HepG2 (cell line): ENCODE results near the gene NAV2. TPM values are rescaled to one million over a fixed set of nuclear protein-coding genes. Genes with fewer than 3 reads are reported as not detected.

Experiments
- ATAC-seq: fragments of 200-7000 bp; cut with Tn5 transposase; 3 replicates; pipeline ENCODE4 v1.9.1; 2020; ENCODE audit warnings: mild to moderate bottlenecking, moderate library complexity
- BruUV-seq: library from RNA; stranded (reverse); fragments of 400-500 nt; replicated peaks from 2 replicates; lab custom pipeline; 2021; lab: Mats Ljungman, UMichigan
- CTCF ChIA-PET: fragments of 300-600 bp; formaldehyde crosslinking; extraction: SDS; loops from one replicate; lab custom pipeline; 2021; ENCODE audit warnings: low total read pairs, inconsistent platforms, low intra/inter-chr PET ratio; lab: Yijun Ruan, JAX
- POLR2A ChIA-PET: fragments of 350-600 bp; sonication (Branson Sonifier 250); formaldehyde crosslinking; loops from one replicate; lab custom pipeline; 2020; ENCODE audit warnings: antibody characterized with exemption, inconsistent platforms; lab: Yijun Ruan, JAX
- DNase-seq: peaks from one replicate; pipeline ENCODE4 v3.0.0-alpha.2; 2015; ENCODE audit warnings: low spot score
- FAIRE-seq: peaks from 3 replicates; lab custom pipeline; 2011; peaks lifted over from hg19 to GRCh38; lab: Jason Lieb, UNC
- H2AFZ ChIP-seq: one replicate; pipeline ENCODE4 v1.6.1; 2011; ENCODE audit warnings: low read length, inconsistent platforms
- H3K27ac ChIP-seq: fragments of 300-600 bp; 3 replicates; pipeline ENCODE4 v1.8.0; 2011; ENCODE audit warnings: mixed run types, mild to moderate bottlenecking, mixed read lengths, low read length, inconsistent platforms; ENCODE audit not compliant: insufficient read depth; ENCODE audit errors: extremely low read length
- H3K27me3 ChIP-seq, 2 experiments: fragments of 200-600 bp in 1 of 2; 2 replicates in 1 of 2; 3 replicates in 1 of 2; pipeline versions ENCODE4 v1.6.0 to v1.8.0; 2011; ENCODE audit warnings: low read length in 2 of 2, mild to moderate bottlenecking in 2 of 2, moderate library complexity in 2 of 2, inconsistent platforms in 1 of 2; ENCODE audit not compliant: insufficient read depth in 2 of 2, control insufficient read depth in 1 of 2
- H3K36me3 ChIP-seq, 2 experiments: fragments of 200-600 bp in 1 of 2; replicated peaks in 1 of 2; 2 replicates in 1 of 2; 3 replicates in 1 of 2; pipeline versions ENCODE4 v1.5.1 to v1.8.0; 2011; ENCODE audit warnings: low read length in 2 of 2, inconsistent platforms in 1 of 2; ENCODE audit not compliant: insufficient read depth in 2 of 2, control insufficient read depth in 1 of 2
- H3K4me1 ChIP-seq: 2 replicates; pipeline ENCODE4 v1.5.1; 2012; ENCODE audit warnings: low read length, inconsistent platforms; ENCODE audit not compliant: insufficient read depth
- H3K4me2 ChIP-seq: 2 replicates; pipeline ENCODE4 v1.6.0; 2011; ENCODE audit warnings: low read depth, low read length, inconsistent platforms
- H3K4me3 ChIP-seq, 3 experiments: fragments of 200-600 bp in 1 of 3; sonication (generic), shearing (Covaris generic) in 1 of 3; replicated peaks in 1 of 3; 2 replicates each; pipeline ENCODE4 v1.5.1; 2011 to 2016; ENCODE audit warnings: low read length in 3 of 3, inconsistent platforms in 2 of 3, low read depth in 2 of 3, mild to moderate bottlenecking in 2 of 3, control low read depth in 1 of 3, mixed read lengths in 1 of 3; ENCODE audit not compliant: insufficient read depth in 1 of 3
- H3K79me2 ChIP-seq: one replicate; pipeline ENCODE4 v1.6.1; 2011; ENCODE audit warnings: low read length, inconsistent platforms; ENCODE audit not compliant: insufficient read depth
- H3K9ac ChIP-seq: 2 replicates; pipeline ENCODE4 v1.6.0; 2011; ENCODE audit warnings: mild to moderate bottlenecking, low read depth, low read length, inconsistent platforms; ENCODE audit not compliant: insufficient read depth
- H3K9me3 ChIP-seq: 2 replicates; pipeline ENCODE4 v1.5.1; 2012; ENCODE audit warnings: mild to moderate bottlenecking, low read length
- H4K20me1 ChIP-seq: 2 replicates; pipeline ENCODE4 v1.6.0; 2011; ENCODE audit warnings: inconsistent platforms, mild to moderate bottlenecking, low read length, moderate library complexity; ENCODE audit not compliant: insufficient read depth
- ETS1 ChIP-seq: sonication (generic); formaldehyde crosslinking; IDR thresholded peaks from 2 replicates; pipeline ENCODE4 v1.4.0; 2020; ENCODE audit warnings: missing genetic modification reagents
- LCORL ChIP-seq, 2 experiments: fragments of 450-650 bp in 1 of 2; sonication (generic) in 1 of 2; formaldehyde crosslinking in 1 of 2; IDR thresholded peaks; 2 replicates each; pipeline versions ENCODE4 v1.5.0 to v1.6.1; 2017 to 2020; ENCODE audit warnings: antibody characterized with exemption in 1 of 2, missing genetic modification reagents in 1 of 2
- MIXL1 ChIP-seq: IDR thresholded peaks from 2 replicates; pipeline ENCODE4 v1.6.1; 2016
- NFE2 ChIP-seq: sonication (generic); formaldehyde crosslinking; IDR thresholded peaks from 2 replicates; pipeline ENCODE4 v1.4.0; 2020; ENCODE audit warnings: missing genetic modification reagents
- NFKBIZ ChIP-seq: IDR thresholded peaks from 2 replicates; pipeline ENCODE4 v1.6.1; 2018; ENCODE audit warnings: missing genetic modification reagents, missing compliant biosample characterization
- NFRKB ChIP-seq: fragments of 450-650 bp; IDR thresholded peaks from 2 replicates; pipeline ENCODE4 v1.6.1; 2017
- PHF8 ChIP-seq: sonication (generic); formaldehyde crosslinking; IDR thresholded peaks from 2 replicates; pipeline ENCODE4 v1.5.0; 2020; ENCODE audit warnings: missing genetic modification reagents
- POLR2AphosphoS2 ChIP-seq: IDR thresholded peaks from 2 replicates; pipeline ENCODE4 v1.6.1; 2011; ENCODE audit warnings: low read depth, low read length, improper control_type of control experiment
- RXRA ChIP-seq: sonication (generic); formaldehyde crosslinking; IDR thresholded peaks from 2 replicates; pipeline ENCODE4 v1.5.1; 2020; ENCODE audit warnings: missing genetic modification reagents
- SYNCRIP ChIP-seq: fragments of 200-400 bp; formaldehyde crosslinking; IDR thresholded peaks from 2 replicates; pipeline ENCODE4 v1.6.1; 2018; ENCODE audit warnings: mild to moderate bottlenecking, low read depth, low read length; ENCODE audit not compliant: insufficient read depth
- ZFP90 ChIP-seq: sonication (generic); formaldehyde crosslinking; IDR thresholded peaks from 2 replicates; pipeline ENCODE4 v1.8.0; 2022; ENCODE audit warnings: missing genetic modification reagents, mild to moderate bottlenecking, inconsistent platforms, borderline replicate concordance
- ZNF143 ChIP-seq: sonication (generic); formaldehyde crosslinking; IDR thresholded peaks from 2 replicates; pipeline ENCODE4 v1.4.0; 2020; ENCODE audit warnings: missing genetic modification reagents
- ZNF207 ChIP-seq: fragments of 450-650 bp; IDR thresholded peaks from 2 replicates; pipeline ENCODE4 v1.6.1; 2016; ENCODE audit warnings: antibody characterized with exemption, borderline replicate concordance
- ZNF746 ChIP-seq: sonication (generic); formaldehyde crosslinking; IDR thresholded peaks from 2 replicates; pipeline ENCODE4 v1.8.0; 2022; ENCODE audit warnings: mild to moderate bottlenecking, missing genetic modification reagents
- in situ Hi-C: cut with HindIII; loops from 2 replicates; pipeline ENCODE4 v1.10.0; 2017; ENCODE audit warnings: low pct_unique_long_range_greater_than_20kb; ENCODE audit not compliant: extremely low pct_ligation_motif_present
- intact Hi-C: fragments of 100-400 bp; cut with micrococcal nuclease; formaldehyde crosslinking; loops from one replicate; pipeline ENCODE4 v1.10.0; 2022; ENCODE audit not compliant: unreplicated experiment
- polyA plus RNA-seq, 8 experiments: library from polyadenylated mRNA; depleted of rRNA in 3 of 8; stranded (reverse) in 7 of 8; unstranded in 1 of 8; fragments of >200 nt; fragmentation: Illumina TruSeq in 4 of 8; extraction: Trizol in 4 of 8; gene quantifications; 2 replicates each; pipeline versions ENCODE4 v1.2.1 to v1.2.3, GENCODE V29; 2011 to 2016; ENCODE audit warnings: low read depth in 4 of 8, missing spikeins in 1 of 8, mixed read lengths in 1 of 8; ENCODE audit not compliant: insufficient read depth in 1 of 8
- total RNA-seq, 5 experiments: library from RNA; depleted of rRNA; stranded (reverse); fragments of >200 nt; fragmentation: Illumina TruSeq; extraction: Trizol; gene quantifications; 2 replicates each; pipeline ENCODE4 v1.2.3, GENCODE V29; 2016; ENCODE audit warnings: low read depth in 1 of 5
- TF ChIP-seq, protein P1 (sequence below): IDR thresholded peaks from 2 replicates; pipeline ENCODE4 v1.6.1; 2012; ENCODE audit warnings: inconsistent platforms
- TF ChIP-seq, protein P2 (sequence below): sonication (generic); formaldehyde crosslinking; IDR thresholded peaks from 2 replicates; pipeline ENCODE4 v1.4.0; 2020; ENCODE audit warnings: missing genetic modification reagents
- TF ChIP-seq, protein P3 (sequence below): sonication (generic); formaldehyde crosslinking; IDR thresholded peaks from 2 replicates; pipeline ENCODE4 v1.4.0; 2020; ENCODE audit warnings: mild to moderate bottlenecking, missing genetic modification reagents
- TF ChIP-seq, protein P4 (sequence below): sonication (generic); formaldehyde crosslinking; IDR thresholded peaks from 2 replicates; pipeline ENCODE4 v1.9.0; 2021; ENCODE audit warnings: missing genetic modification reagents, borderline replicate concordance

The NAV2 gene
- total and polyA plus RNA-seq, 2 of the 13 experiments (the other 11 are each of a cell fraction or from before 2014, with no cell fraction given) = 9.3 to 34.6 TPM

DNA sequence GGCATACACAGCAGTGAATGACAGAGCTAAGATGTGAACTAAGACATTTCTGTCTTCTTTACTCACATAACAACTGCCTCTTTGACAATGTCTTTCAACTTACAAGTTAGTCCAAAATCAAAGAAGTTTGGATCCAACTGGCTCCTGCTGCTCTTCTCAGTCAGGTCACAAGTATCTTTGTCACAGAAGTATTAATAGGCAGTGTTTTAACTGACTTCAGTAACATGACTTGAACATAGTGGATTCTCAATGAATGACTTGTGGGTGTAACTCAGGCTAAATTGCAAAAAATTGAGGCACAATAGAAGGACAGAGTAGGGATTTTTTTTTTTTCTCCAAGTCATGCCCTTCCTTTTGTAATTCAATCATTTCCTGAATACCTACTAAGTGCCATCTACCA is 425.0 kb downstream of the NAV2 start:
- in situ Hi-C loops = loop anchor here (25.0 kb wide), 1 partner anchor 475 kb away; no protein-coding TSS in a partner anchor
- intact Hi-C loops = no loop called here

More for the DNA sequence above, 425.0 kb downstream of the NAV2 start:
- TF ChIP-seq, protein P1, sequence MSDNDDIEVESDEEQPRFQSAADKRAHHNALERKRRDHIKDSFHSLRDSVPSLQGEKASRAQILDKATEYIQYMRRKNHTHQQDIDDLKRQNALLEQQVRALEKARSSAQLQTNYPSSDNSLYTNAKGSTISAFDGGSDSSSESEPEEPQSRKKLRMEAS = no peak
- no peak for TF ChIP-seq PHF8 (CRISPR knock-in tag)
- no peak for TF ChIP-seq ZFP90 (CRISPR knock-in tag)
- TF ChIP-seq, protein P2, sequence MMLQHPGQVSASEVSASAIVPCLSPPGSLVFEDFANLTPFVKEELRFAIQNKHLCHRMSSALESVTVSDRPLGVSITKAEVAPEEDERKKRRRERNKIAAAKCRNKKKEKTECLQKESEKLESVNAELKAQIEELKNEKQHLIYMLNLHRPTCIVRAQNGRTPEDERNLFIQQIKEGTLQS (CRISPR knock-in tag) = no peak
- TF ChIP-seq, protein P3, sequence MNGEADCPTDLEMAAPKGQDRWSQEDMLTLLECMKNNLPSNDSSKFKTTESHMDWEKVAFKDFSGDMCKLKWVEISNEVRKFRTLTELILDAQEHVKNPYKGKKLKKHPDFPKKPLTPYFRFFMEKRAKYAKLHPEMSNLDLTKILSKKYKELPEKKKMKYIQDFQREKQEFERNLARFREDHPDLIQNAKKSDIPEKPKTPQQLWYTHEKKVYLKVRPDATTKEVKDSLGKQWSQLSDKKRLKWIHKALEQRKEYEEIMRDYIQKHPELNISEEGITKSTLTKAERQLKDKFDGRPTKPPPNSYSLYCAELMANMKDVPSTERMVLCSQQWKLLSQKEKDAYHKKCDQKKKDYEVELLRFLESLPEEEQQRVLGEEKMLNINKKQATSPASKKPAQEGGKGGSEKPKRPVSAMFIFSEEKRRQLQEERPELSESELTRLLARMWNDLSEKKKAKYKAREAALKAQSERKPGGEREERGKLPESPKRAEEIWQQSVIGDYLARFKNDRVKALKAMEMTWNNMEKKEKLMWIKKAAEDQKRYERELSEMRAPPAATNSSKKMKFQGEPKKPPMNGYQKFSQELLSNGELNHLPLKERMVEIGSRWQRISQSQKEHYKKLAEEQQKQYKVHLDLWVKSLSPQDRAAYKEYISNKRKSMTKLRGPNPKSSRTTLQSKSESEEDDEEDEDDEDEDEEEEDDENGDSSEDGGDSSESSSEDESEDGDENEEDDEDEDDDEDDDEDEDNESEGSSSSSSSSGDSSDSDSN (CRISPR knock-in tag) = no peak
- no peak for TF ChIP-seq ZNF143
- no peak for TF ChIP-seq NFKBIZ (CRISPR knock-in tag)
- TF ChIP-seq NFE2 = no peak
- TF ChIP-seq ZNF207 = no peak
- TF ChIP-seq, protein P4, sequence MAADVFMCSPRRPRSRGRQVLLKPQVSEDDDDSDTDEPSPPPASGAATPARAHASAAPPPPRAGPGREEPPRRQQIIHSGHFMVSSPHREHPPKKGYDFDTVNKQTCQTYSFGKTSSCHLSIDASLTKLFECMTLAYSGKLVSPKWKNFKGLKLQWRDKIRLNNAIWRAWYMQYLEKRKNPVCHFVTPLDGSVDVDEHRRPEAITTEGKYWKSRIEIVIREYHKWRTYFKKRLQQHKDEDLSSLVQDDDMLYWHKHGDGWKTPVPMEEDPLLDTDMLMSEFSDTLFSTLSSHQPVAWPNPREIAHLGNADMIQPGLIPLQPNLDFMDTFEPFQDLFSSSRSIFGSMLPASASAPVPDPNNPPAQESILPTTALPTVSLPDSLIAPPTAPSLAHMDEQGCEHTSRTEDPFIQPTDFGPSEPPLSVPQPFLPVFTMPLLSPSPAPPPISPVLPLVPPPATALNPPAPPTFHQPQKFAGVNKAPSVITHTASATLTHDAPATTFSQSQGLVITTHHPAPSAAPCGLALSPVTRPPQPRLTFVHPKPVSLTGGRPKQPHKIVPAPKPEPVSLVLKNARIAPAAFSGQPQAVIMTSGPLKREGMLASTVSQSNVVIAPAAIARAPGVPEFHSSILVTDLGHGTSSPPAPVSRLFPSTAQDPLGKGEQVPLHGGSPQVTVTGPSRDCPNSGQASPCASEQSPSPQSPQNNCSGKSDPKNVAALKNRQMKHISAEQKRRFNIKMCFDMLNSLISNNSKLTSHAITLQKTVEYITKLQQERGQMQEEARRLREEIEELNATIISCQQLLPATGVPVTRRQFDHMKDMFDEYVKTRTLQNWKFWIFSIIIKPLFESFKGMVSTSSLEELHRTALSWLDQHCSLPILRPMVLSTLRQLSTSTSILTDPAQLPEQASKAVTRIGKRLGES (CRISPR knock-in tag) = no peak
- no peak for TF ChIP-seq LCORL (IDR thresholded peaks at IDR 0.05)
- TF ChIP-seq LCORL (CRISPR knock-in tag; IDR thresholded peaks at IDR 0.05) = no peak
- no peak for TF ChIP-seq RXRA (CRISPR knock-in tag)
- TF ChIP-seq SYNCRIP = no peak
- no peak for TF ChIP-seq ZNF746 (CRISPR knock-in tag)
- TF ChIP-seq NFRKB = no peak
- no peak for TF ChIP-seq ETS1 (CRISPR knock-in tag)
- TF ChIP-seq POLR2AphosphoS2 = no peak
- no peak for TF ChIP-seq MIXL1 (CRISPR knock-in tag)
- TF ChIP-seq, all 625 proteins: peak for 0
- Histone ChIP-seq H3K27me3 (peaks cover 2 to 6% of the 10 kb centered on the region in 2 experiments; a peak in 4 of 5 replicates), H3K4me3 (no peak overlapping the region), H3K79me2 (no peaks in the 10 kb centered on the region), H3K4me1 (no peaks in the 10 kb centered on the region), H4K20me1 (no peaks in the 10 kb centered on the region), H3K9me3 (no peaks in the 10 kb centered on the region), H3K4me2 (no peak overlapping the region), H3K36me3 (no peaks in the 10 kb centered on the region), H3K9ac (no peak overlapping the region), H2AFZ (no peak overlapping the region), H3K27ac (no peak overlapping the region)
- DNase-seq (no peak), ATAC-seq (no peak), FAIRE-seq (no peak)
- BruUV-seq = no TSS peak
- ChIA-PET CTCF (no interaction called here), POLR2A (no interaction called here)
